HG03342 (cell line): ENCODE measurements around the gene APOBEC3H.

ENCODE experiments used
- ATAC-seq: cut with Tn5 transposase; IDR thresholded peaks from one replicate; pipeline ENCODE4 v1.9.1; 2021; ENCODE audit warnings: mild to moderate bottlenecking, moderate library complexity; ENCODE audit not compliant: unreplicated experiment

The APOBEC3H gene

GRCh38 chr22:39108487-39108886 lies 11.4 kb downstream of the APOBEC3H start:
- no peak for ATAC-seq

GRCh38 chr22:39109361-39109760 lies 12.3 kb downstream of the APOBEC3H start:
- no peak for ATAC-seq

- ATAC-seq, result no peak
These were observed 13.9 kb downstream of the APOBEC3H start for GRCh38 chr22:39110631-39111561.

GRCh38 chr22:39114112-39114511 lies 17.1 kb downstream of the APOBEC3H start:
- no peak for ATAC-seq

- no peak for ATAC-seq
These were observed 18.5 kb downstream of the APOBEC3H start for GRCh38 chr22:39115570-39115969.

- no peak for ATAC-seq
These were observed 19.1 kb downstream of the APOBEC3H start for GRCh38 chr22:39115977-39116621.

GRCh38 chr22:39117585-39118191 lies 20.6 kb downstream of the APOBEC3H start:
- peak; percentile 37 for ATAC-seq

- no peak for ATAC-seq
These were observed 23.9 kb downstream of the APOBEC3H start for GRCh38 chr22:39120983-39121382.

- ATAC-seq, result no peak
These were observed 25.9 kb downstream of the APOBEC3H start for GRCh38 chr22:39122772-39123470.

GRCh38 chr22:39123751-39124581 lies 26.9 kb downstream of the APOBEC3H start:
- no peak for ATAC-seq

- ATAC-seq, result no peak
These were observed 28.6 kb downstream of the APOBEC3H start for GRCh38 chr22:39125622-39126021.

- no peak for ATAC-seq
These were observed 31.5 kb downstream of the APOBEC3H start for GRCh38 chr22:39128508-39128907.

- ATAC-seq, result no peak
These were observed 32.0 kb downstream of the APOBEC3H start for GRCh38 chr22:39129081-39129480.

GRCh38 chr22:39129746-39130145 lies 32.7 kb downstream of the APOBEC3H start:
- no peak for ATAC-seq

- ATAC-seq, result no peak
These were observed 33.2 kb downstream of the APOBEC3H start for GRCh38 chr22:39130152-39130704.

- ATAC-seq, result no peak
These were observed 34.1 kb downstream of the APOBEC3H start for GRCh38 chr22:39130892-39131855.

- ATAC-seq, result no peak
These were observed 35.2 kb downstream of the APOBEC3H start for GRCh38 chr22:39132281-39132680.

- no peak for ATAC-seq
These were observed 36.0 kb downstream of the APOBEC3H start for GRCh38 chr22:39132871-39133524.
